Measurements from ENCODE around the gene PDE4D. TPM values are rescaled to one million over a fixed set of nuclear protein-coding genes. Genes with fewer than 3 reads are reported as not detected.

Gene PDE4D
- total RNA-seq, 2 experiments from 2014 or later = 164 to 175 TPM

DNA sequence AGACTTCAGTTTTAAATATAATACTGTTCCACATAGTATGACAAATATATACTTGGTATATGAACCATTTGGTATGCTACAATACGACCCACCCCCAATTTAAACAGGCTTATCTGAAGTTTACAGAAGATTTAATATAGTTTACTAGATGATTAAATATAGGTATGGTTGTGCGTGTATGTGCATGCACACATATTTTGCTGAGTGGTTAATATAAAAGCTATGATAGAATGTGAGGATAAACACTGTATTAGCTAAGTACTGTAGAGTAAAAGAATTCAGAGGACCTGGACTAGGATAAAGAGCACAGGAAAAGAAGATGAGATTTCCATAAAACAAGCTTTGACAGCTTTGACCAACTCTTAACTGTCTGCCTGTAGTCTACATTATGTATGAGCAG is 356.7 kb downstream of the PDE4D start:
- no peak for ATAC-seq (ENCODE audit: poor library complexity)
- ChIA-PET POLR2A (no interaction called here), CTCF (no interaction called here)
- Mint-ChIP-seq H3K36me3 (ENCODE audit: low read depth) (no peaks in the 10 kb centered on the region), H3K27me3 (no peaks in the 10 kb centered on the region), H3K4me1 (ENCODE audit: low read depth) (no peaks in the 10 kb centered on the region), H3K4me3 (no peak overlapping the region), H3K27ac (no peak overlapping the region), H3K9me3 (no peaks in the 10 kb centered on the region)
- Histone ChIP-seq H3K4me1 (ENCODE audit: insufficient read depth, low read length) (no peaks in the 10 kb centered on the region), H3K36me3 (ENCODE audit: insufficient read depth, low read length) (no peaks in the 10 kb centered on the region), H3K27ac (ENCODE audit: low read depth in 1 of 2, low read length in 2 of 2) (no peak overlapping the region), H3K27me3 (ENCODE audit: control insufficient read depth in 1 of 2, insufficient read depth in 2 of 2, low read length in 2 of 2) (no peaks in the 10 kb centered on the region), H3K9me3 (ENCODE audit: control insufficient read depth in 1 of 2, insufficient read depth in 1 of 2, low read length in 2 of 2) (no peaks in the 10 kb centered on the region), H3K4me3 (ENCODE audit: low read length) (no peak overlapping the region)
- intact Hi-C loops (cut with DNase I, micrococcal nuclease) = no loop called here
- DNase-seq = no peak
- TF ChIP-seq, protein P1, sequence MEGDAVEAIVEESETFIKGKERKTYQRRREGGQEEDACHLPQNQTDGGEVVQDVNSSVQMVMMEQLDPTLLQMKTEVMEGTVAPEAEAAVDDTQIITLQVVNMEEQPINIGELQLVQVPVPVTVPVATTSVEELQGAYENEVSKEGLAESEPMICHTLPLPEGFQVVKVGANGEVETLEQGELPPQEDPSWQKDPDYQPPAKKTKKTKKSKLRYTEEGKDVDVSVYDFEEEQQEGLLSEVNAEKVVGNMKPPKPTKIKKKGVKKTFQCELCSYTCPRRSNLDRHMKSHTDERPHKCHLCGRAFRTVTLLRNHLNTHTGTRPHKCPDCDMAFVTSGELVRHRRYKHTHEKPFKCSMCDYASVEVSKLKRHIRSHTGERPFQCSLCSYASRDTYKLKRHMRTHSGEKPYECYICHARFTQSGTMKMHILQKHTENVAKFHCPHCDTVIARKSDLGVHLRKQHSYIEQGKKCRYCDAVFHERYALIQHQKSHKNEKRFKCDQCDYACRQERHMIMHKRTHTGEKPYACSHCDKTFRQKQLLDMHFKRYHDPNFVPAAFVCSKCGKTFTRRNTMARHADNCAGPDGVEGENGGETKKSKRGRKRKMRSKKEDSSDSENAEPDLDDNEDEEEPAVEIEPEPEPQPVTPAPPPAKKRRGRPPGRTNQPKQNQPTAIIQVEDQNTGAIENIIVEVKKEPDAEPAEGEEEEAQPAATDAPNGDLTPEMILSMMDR (IDR thresholded peaks at IDR 0.05) = no peak

DNA sequence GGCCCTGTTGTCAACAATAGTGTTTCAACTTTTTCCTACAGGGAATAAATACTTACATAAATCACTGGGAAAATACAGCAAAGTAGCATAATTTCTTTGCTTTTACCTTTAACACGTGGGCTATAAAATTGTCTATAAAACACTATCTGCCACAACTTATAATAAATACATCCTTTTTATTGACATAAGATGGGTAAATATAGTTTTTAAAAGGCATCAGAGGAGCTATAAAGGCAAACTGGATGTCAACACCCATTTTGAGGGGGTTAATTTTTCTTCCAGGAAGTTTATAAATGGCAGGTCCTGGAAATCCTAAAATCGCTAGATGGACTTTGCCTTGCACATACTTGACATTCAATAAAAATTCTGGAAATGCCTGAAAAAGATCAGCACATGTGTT is 358.0 kb downstream of the PDE4D start:
- Histone ChIP-seq H3K4me3 (ENCODE audit: low read length) (no peak overlapping the region), H3K9me3 (ENCODE audit: control insufficient read depth in 1 of 2, insufficient read depth in 1 of 2, low read length in 2 of 2) (no peaks in the 10 kb centered on the region), H3K4me1 (ENCODE audit: insufficient read depth, low read length) (no peaks in the 10 kb centered on the region), H3K27ac (ENCODE audit: low read depth in 1 of 2, low read length in 2 of 2) (no peak overlapping the region), H3K36me3 (ENCODE audit: insufficient read depth, low read length) (no peaks in the 10 kb centered on the region), H3K27me3 (ENCODE audit: control insufficient read depth in 1 of 2, insufficient read depth in 2 of 2, low read length in 2 of 2) (no peaks in the 10 kb centered on the region)
- H3K27ac Mint-ChIP-seq = no peak overlapping the region
- intact Hi-C loops (cut with DNase I, micrococcal nuclease) = no loop called here
- ChIA-PET POLR2A (no interaction called here), CTCF (no interaction called here)
- no peaks in the 10 kb centered on the region for H3K27me3 Mint-ChIP-seq
- ATAC-seq (ENCODE audit: poor library complexity) (no peak), DNase-seq (no peak)
- no peak overlapping the region for H3K4me3 Mint-ChIP-seq
- TF ChIP-seq, protein P1 (IDR thresholded peaks at IDR 0.05) = no peak
- H3K4me1 Mint-ChIP-seq (ENCODE audit: low read depth) = no peaks in the 10 kb centered on the region
- H3K9me3 Mint-ChIP-seq = no peaks in the 10 kb centered on the region
- H3K36me3 Mint-ChIP-seq (ENCODE audit: low read depth) = no peaks in the 10 kb centered on the region

DNA sequence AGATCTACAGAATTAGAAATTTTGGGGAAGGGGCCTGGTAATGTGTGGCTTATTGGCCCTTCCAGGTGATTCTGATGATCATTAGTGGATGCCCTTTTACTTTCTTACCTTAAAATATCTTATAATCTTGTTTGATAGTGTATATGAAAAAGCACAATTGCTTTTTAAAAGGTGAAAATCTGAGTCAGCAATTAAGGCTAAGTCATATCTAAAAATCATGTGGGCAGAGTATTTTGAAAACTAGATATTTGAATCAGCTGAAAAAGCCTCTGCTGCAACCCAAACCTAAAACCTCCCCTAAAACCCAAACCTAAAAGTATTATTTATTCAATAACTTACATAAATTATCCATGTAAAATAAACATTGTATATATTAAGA is 359.8 kb downstream of the PDE4D start:
- CTCF ChIA-PET = no interaction called here
- no peak for ATAC-seq (ENCODE audit: poor library complexity)
- intact Hi-C loops (cut with DNase I, micrococcal nuclease) = no loop called here

More for the DNA sequence above, 359.8 kb downstream of the PDE4D start:
- H3K36me3 ChIP-seq (ENCODE audit: insufficient read depth, low read length) = no peaks in the 10 kb centered on the region
- no peak overlapping the region for H3K4me3 Mint-ChIP-seq
- DNase-seq = no peak
- no peaks in the 10 kb centered on the region for H3K36me3 Mint-ChIP-seq (ENCODE audit: low read depth)
- H3K4me1 Mint-ChIP-seq (ENCODE audit: low read depth) = no peaks in the 10 kb centered on the region
- H3K9me3 ChIP-seq (ENCODE audit: control insufficient read depth in 1 of 2, insufficient read depth in 1 of 2, low read length in 2 of 2) = no peaks in the 10 kb centered on the region
- POLR2A ChIA-PET = no interaction called here
- no peaks in the 10 kb centered on the region for H3K27me3 Mint-ChIP-seq
- H3K4me1 ChIP-seq (ENCODE audit: insufficient read depth, low read length) = no peaks in the 10 kb centered on the region
- H3K27ac Mint-ChIP-seq = no peak overlapping the region
- TF ChIP-seq, protein P1 (IDR thresholded peaks at IDR 0.05) = no peak
- H3K27ac ChIP-seq (ENCODE audit: low read depth in 1 of 2, low read length in 2 of 2) = no peak overlapping the region
- no peak overlapping the region for H3K4me3 ChIP-seq (ENCODE audit: low read length)
- H3K9me3 Mint-ChIP-seq = no peaks in the 10 kb centered on the region
- H3K27me3 ChIP-seq (ENCODE audit: control insufficient read depth in 1 of 2, insufficient read depth in 2 of 2, low read length in 2 of 2) = no peaks in the 10 kb centered on the region
